ENCODE data around the gene LDLRAD3. TPM values are rescaled to one million over a fixed set of nuclear protein-coding genes. Genes with fewer than 3 reads are reported as not detected.
A peak's percentile ranks its signal among the peaks of the same experiment; 100 is the strongest.

LDLRAD3 gene
- total and polyA plus RNA-seq, 7 donors = 5.9 to 20.7 (median 12.1) TPM

GRCh38 chr11:35963911-35964310 lies 20.0 kb downstream of the LDLRAD3 start:
- H3K4me3 ChIP-seq = no peak overlapping the region
- intact Hi-C loops (cut with DNase I) = no loop called here
- DNase-seq = no peak
- H3K9me3 ChIP-seq = no peaks in the 10 kb centered on the region
- no peak for ATAC-seq
- WGBS, 3 donors = 81 to 86% (median 86%) methylated on average over 3 of the region's 3 CpGs
- no peaks in the 10 kb centered on the region for H3K36me3 ChIP-seq (ENCODE audit: insufficient read depth in 1 of 2, low read depth in 1 of 2)
- H3K27me3 ChIP-seq (ENCODE audit: insufficient read depth in 3 of 3, low read length in 2 of 3) = no peaks in the 10 kb centered on the region
- H3K27ac ChIP-seq = no peak overlapping the region
- no peak for TF ChIP-seq CTCF (IDR thresholded peaks at IDR 0.05)
- H3K4me1 ChIP-seq = peaks cover 9% of the 10 kb centered on the region

DNA sequence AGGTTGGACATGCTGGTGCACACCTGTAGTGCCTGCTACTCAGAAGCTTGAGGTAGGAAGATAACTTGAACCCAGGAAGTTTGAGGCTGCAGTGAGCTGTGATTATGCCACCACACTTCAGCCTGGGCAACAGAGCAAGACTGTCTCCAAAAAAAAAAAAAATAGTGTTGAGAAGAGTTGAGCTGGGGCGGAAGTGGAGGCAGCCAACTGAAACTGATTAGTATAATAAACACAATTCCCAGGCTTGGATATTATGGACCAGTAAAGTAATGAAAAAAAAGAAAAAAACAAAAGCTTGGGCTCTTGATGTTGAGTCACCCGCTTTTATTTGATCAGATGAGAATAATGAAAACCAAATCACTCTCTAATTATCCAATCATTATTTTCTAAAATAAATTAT lies 21.0 kb downstream of the LDLRAD3 start:
- peaks cover 9% of the 10 kb centered on the region for H3K4me1 ChIP-seq
- H3K9me3 ChIP-seq = no peaks in the 10 kb centered on the region
- H3K4me3 ChIP-seq = no peak overlapping the region
- H3K36me3 ChIP-seq (ENCODE audit: insufficient read depth in 1 of 2, low read depth in 1 of 2) = no peaks in the 10 kb centered on the region
- intact Hi-C loops (cut with DNase I) = no loop called here
- DNase-seq = no peak
- ATAC-seq = no peak
- WGBS, 3 donors = 86 to 88% (median 86%) methylated on average over 2 of the region's 2 CpGs
- H3K27me3 ChIP-seq (ENCODE audit: insufficient read depth in 3 of 3, low read length in 2 of 3) = no peaks in the 10 kb centered on the region
- H3K27ac ChIP-seq = no peak overlapping the region
- no peak for TF ChIP-seq CTCF (IDR thresholded peaks at IDR 0.05)

- peaks cover 9% of the 10 kb centered on the region for H3K4me1 ChIP-seq
- intact Hi-C loops (cut with DNase I) = no loop called here
- TF ChIP-seq CTCF (IDR thresholded peaks at IDR 0.05) = no peak
- no peak overlapping the region for H3K4me3 ChIP-seq
- whole genome bisulfite sequencing, 3 donors = 36 to 78% (median 46%) methylated on average over 2 of the region's 2 CpGs
- no peaks in the 10 kb centered on the region for H3K27me3 ChIP-seq (ENCODE audit: insufficient read depth in 3 of 3, low read length in 2 of 3)
- ATAC-seq = peak in 1 of 4 donors; percentile 39
- peak in 1 of 2 donors; percentile 57 for DNase-seq
- no peaks in the 10 kb centered on the region for H3K36me3 ChIP-seq (ENCODE audit: insufficient read depth in 1 of 2, low read depth in 1 of 2)
- no peaks in the 10 kb centered on the region for H3K9me3 ChIP-seq
- H3K27ac ChIP-seq = no peak overlapping the region
Observed at GRCh38 chr11:35967042-35967441, 23.2 kb downstream of the LDLRAD3 start.

DNA sequence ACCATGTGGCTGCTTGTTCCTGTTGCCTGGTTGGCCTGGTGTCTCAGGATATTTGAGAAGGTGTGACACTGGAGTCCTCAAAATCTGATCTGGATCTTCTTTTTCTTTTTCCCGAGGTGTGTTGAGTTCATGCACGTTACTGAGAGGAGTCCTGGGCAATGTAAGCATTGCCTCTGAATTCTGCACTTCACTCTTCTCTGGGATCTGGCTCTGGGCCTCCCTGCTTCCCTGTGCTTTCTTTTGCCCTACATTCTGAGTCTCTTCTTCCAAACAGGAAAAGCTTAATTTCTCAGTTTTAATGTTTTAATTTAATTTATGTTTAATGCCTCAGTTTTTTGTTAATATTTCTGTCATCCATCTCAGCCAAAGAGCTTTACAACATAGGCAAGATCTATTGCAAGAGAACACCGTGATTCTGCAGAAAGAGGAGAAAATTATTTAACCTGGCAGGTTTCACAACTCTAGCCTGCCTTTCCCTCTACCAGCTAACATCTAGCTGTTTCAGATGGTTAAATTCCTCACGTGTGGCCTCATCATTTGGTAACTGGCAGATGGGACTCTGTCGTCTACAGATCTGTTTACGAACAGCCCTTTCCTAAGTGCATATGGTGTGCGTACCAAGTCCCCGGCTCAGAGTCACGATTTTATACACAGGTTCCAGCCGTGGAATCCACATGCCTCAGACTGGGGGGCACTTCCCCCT lies 24.7 kb downstream of the LDLRAD3 start:
- Histone ChIP-seq H3K4me3 (no peak overlapping the region), H3K27ac (no peak overlapping the region), H3K4me1 (peaks cover 9% of the 10 kb centered on the region), H3K36me3 (ENCODE audit: insufficient read depth in 1 of 2, low read depth in 1 of 2) (no peaks in the 10 kb centered on the region), H3K9me3 (no peaks in the 10 kb centered on the region), H3K27me3 (ENCODE audit: insufficient read depth in 3 of 3, low read length in 2 of 3) (no peaks in the 10 kb centered on the region)
- ATAC-seq (peak in 2 of 4 donors; percentile 57 to 68), DNase-seq (no peak)
- 56 to 71% (median 62%) methylated on average over 10 of the region's 10 CpGs for WGBS, 3 donors
- intact Hi-C loops (cut with DNase I) = no loop called here
- TF ChIP-seq CTCF (IDR thresholded peaks at IDR 0.05) = no peak

Measured in psoas muscle (tissue), 8 donors.